ENCODE data around the gene NRG3.

Gene NRG3

DNA sequence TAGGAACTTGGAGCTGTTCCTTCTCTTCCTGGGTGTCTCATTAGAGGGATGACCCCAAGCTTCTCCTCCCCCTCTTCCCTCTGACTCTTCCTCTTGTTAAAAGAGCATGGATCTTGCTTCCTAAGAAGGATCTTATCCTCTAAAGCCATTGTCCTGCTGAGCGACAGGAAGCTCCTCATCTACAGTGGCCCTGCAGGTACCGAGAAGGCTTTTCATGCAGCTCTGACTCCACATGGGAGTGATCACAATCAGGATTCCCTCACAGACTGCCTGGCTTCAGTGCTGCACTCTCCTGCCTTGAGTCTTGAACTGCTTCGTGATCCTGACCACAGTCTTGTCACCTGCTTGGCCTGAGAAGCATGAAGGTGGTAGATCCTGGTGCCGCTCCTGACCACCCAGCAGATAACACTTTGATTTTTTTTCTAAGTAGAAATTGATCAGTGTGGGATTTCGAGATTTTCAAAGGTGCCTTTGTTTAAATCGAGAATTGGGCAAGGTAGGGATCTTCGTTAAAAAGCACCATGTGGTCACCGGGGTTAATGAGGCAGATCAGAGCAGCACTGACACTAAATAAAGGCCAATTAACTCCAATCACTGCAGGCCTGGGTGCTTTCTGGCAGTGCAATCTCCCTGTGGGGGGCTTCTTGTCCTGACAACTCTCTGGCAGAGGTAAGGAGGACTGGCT, 376.4 kb downstream of the NRG3 start:
- FAIRE-seq (no peak), DNase-seq (ENCODE audit: extremely low spot score, insufficient read length, low read depth) (no peak)

DNA sequence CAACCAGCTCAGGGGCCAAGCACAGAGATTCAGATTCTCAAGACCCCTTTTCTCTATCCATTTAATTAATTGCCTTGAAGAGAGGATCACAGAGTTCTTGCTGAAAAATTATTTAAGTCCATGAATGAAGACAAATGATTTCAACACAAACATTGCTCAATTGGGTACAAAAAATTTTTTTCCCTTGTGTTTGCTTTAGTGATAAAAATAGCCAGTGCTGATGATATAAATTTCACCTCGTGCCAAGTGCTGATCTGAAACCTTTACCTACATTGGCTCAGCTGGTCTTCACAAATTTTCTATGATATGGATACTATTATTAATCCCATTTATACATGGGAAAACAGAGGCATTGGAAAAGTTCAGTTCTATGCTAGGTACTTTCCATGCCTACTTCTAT, 377.1 kb downstream of the NRG3 start:
- FAIRE-seq (no peak), DNase-seq (ENCODE audit: extremely low spot score, insufficient read length, low read depth) (no peak)

GRCh38 chr10:82254237-82254636, 379.2 kb downstream of the NRG3 start:
- FAIRE-seq: no peak
- DNase-seq (ENCODE audit: extremely low spot score, insufficient read length, low read depth): no peak

DNA sequence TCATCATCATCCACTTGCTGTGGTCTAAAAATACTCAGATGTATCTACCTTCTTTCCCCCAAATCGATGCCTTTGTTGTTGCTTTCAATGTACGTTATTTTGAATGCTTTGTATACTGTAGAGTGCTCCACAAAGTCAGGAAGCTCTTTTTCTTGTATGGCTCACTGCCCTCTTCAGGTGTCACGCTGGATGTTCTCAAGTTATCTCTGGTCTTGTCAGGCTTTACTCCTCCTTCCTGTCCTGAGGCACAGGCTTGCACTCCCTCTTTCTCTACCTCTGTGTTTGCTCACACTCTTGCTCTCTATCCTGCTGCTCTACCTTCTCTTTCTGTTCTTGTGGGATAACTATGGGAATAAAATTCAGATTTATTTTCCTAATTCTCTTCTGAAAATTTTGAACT, 381.3 kb downstream of the NRG3 start:
- no peak for DNase-seq (ENCODE audit: extremely low spot score, insufficient read length, low read depth)
- FAIRE-seq: no peak

DNA sequence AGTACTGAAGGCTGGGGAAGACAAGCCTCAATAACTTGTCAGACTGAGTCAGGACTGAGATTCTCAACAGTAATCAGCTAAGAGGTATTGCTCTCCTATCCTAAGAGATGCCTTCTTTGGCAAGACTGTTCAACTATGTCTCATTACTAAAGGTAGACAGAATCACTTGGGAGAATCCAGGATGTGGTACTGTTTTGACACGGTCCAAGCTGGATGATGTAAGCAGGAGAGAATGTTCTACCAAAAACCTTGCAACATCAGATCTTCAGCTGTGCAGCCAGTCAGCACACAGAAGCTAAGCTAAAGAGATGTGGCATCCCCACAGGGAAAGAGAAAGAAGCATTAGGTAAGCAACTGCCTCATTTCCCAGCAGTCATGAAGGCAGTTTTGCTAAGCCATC, 391.4 kb downstream of the NRG3 start:
- no peak for DNase-seq (ENCODE audit: extremely low spot score, insufficient read length, low read depth)
- no peak for FAIRE-seq

DNA sequence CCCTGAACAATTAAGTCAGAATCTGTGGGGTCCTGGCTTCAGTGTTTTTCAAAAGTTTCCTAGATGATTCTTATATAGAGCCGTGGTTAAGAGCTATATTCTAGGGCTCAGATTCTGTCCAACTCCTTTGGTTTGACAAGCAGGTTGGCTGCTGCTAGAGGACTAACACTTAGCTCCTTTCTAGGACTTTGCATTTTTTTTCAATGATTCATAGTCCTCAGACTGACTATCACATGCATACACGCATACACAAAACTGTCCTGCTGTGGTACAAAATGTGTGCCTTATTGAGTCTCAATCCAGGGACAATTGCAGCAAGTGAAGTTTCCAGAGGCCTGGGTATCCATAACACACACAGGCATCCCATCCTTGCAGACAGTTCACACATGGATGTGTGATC, 392.0 kb downstream of the NRG3 start:
- FAIRE-seq: no peak
- no peak for DNase-seq (ENCODE audit: extremely low spot score, insufficient read length, low read depth)

DNA sequence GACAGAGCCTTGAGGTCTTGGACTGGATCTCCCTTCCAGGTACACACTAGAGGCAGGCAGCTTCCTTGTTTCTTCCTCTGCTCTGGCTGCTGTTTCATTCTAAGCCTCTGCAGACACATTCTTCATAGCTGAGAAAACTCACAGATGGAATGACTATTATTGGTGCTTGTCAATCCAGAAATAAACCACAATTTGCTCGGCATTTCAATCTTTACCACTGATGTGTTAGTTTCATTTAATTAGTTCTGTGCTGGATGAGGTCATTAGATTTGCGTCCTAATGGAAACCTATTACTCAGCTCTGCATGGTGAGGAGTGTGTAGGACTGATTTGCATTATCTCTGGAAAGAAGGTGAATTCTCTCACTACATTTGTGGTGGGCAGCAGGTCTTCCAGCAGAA, 392.5 kb downstream of the NRG3 start:
- no peak for FAIRE-seq
- DNase-seq (ENCODE audit: extremely low spot score, insufficient read length, low read depth): no peak

DNA sequence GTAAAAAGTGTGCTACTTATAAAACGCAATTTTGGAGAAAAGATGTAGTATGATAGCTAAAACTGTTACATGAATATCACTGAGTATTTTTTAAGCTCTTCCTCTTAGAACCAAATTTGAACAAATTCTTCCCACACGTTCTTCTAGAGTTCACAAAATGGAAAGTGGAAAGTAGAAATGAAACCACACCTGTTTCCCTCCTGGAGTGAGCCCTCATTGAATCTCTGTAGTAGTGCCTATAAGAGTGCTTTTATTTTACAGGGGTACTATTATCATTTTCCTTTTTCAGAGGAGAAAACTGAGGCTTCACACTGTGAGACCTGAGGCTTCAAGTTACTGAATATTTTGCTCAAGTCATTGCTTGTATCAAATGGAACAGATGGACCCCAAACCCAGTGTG, 393.0 kb downstream of the NRG3 start:
- DNase-seq (ENCODE audit: extremely low spot score, insufficient read length, low read depth) (no peak), FAIRE-seq (no peak)

DNA sequence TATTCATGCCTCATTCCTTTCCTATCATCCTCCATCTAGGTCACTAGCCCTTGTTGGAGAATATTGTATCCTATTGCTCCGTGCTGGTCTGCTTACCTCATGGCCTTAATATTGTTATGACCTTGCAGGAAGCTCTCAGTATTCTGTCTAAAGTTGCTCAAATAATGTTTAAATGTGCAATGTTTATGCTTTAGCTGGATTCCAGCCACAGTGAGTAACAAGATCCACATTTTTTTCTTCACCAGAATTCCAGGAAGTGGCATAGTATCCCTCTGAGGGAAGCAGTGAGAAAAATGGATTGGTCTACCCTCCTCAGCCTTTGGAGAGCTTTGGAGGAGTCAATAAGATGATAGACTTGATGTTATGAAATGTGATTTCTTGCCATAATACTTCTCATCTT, 402.6 kb downstream of the NRG3 start:
- FAIRE-seq (no peak), DNase-seq (ENCODE audit: extremely low spot score, insufficient read length, low read depth) (no peak)

GRCh38 chr10:82278401-82279182, 403.6 kb downstream of the NRG3 start:
- FAIRE-seq: no peak
- no peak for DNase-seq (ENCODE audit: extremely low spot score, insufficient read length, low read depth)

DNA sequence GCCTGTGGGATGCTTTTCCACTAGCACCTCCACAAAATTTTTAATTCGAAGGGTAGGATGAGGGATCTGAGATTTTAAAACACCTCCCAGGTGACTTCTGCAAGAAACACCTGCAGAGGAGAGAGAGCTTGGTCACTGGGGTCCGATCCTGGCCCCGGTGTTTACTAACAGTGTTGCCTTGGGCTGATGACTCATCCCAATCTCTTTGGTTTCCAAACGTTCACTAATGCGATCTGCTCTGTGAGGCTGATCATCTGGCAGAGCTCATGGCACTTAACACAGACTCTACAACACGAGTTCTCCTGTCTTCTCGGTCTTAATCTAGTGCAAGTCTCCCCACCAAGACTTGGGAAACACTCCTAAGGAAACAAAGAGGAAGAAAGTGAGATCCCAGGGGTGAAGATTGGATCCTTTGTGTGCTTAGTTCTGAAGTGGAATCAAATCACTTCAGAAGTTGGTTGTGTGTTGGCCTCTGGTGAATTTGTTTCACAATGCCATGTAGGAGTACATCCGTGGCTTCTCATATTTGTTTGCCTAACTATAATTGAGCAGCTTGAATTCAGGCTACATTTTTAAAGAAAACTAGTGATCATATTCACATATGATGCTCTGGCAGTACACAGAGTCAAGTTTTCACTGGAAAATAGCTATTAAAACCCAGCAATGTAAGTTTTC, 407.9 kb downstream of the NRG3 start:
- DNase-seq (ENCODE audit: extremely low spot score, insufficient read length, low read depth) (no peak), FAIRE-seq (no peak)

- FAIRE-seq: no peak
These were observed 409.2 kb downstream of the NRG3 start for GRCh38 chr10:82284180-82284579.

GRCh38 chr10:82288461-82288881, 413.5 kb downstream of the NRG3 start:
- FAIRE-seq (no peak), DNase-seq (ENCODE audit: extremely low spot score, insufficient read length, low read depth) (no peak)

More at GRCh38 chr10:82284180-82284579, 409.2 kb downstream of the NRG3 start:
- no peak for DNase-seq (ENCODE audit: extremely low spot score, insufficient read length, low read depth)

GRCh38 chr10:82289945-82290344, 415.0 kb downstream of the NRG3 start:
- FAIRE-seq (no peak), DNase-seq (ENCODE audit: extremely low spot score, insufficient read length, low read depth) (no peak)

GRCh38 chr10:82294874-82295378, 419.9 kb downstream of the NRG3 start:
- DNase-seq (ENCODE audit: extremely low spot score, insufficient read length, low read depth) (no peak), FAIRE-seq (no peak)

GRCh38 chr10:82308641-82309040, 433.6 kb downstream of the NRG3 start:
- DNase-seq (ENCODE audit: extremely low spot score, insufficient read length, low read depth) (no peak), FAIRE-seq (no peak)

GRCh38 chr10:82310839-82311238, 435.8 kb downstream of the NRG3 start:
- DNase-seq (ENCODE audit: extremely low spot score, insufficient read length, low read depth) (no peak), FAIRE-seq (no peak)

DNA sequence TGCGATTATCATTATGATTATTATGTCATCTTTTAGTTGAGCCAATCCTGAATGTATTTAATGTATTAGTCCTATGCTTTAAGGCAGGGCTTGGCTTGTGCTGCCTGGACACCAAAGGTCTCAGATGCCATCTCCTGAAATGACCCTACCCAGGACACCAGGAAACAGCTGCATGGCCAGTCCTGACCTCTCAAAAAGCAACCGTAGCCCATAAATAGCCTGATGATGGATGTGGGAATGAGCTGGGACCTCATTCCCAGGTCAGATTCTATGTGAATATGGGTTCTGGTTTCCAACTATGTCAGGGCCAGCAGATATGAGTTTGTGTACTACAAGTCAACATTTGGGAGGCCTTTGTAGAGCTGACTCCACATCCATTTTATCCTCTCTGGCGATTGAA, 438.4 kb downstream of the NRG3 start:
- FAIRE-seq (no peak), DNase-seq (ENCODE audit: extremely low spot score, insufficient read length, low read depth) (no peak)

DNA sequence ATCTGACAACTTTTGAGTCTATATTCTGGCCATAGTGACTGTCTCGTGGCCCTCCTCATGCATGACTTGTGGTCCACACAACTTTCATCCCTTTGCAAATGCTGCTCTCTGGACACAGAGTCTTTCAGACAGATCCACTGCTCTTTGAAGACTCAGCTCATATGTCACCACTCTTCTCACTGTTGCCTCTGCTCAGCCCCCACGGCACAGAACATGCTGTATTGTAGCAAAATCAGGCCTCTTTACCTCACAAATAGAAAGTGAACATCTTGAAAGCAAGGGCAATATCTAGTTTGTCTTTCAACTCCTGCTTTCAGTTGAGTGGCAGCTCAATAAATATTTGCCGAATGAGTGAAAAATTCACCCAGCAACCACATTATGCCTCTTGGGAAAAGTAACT, 443.5 kb downstream of the NRG3 start:
- no peak for FAIRE-seq
- no peak for DNase-seq (ENCODE audit: extremely low spot score, insufficient read length, low read depth)

GRCh38 chr10:82319074-82319473, 444.1 kb downstream of the NRG3 start:
- no peak for DNase-seq (ENCODE audit: extremely low spot score, insufficient read length, low read depth)
- FAIRE-seq: no peak

GRCh38 chr10:82319562-82319961, 444.6 kb downstream of the NRG3 start:
- DNase-seq (ENCODE audit: extremely low spot score, insufficient read length, low read depth) (no peak), FAIRE-seq (no peak)

Data from GM18507 (cell line).